Fibroblast of skin of right quadriceps (primary cell): ENCODE measurements around the gene FNDC3B.

Experiments
- DNase-seq: peaks from one replicate; pipeline ENCODE4 v3.0.0-alpha.2; 2013

The FNDC3B gene

GRCh38 chr3:172195407-172195754 is 156.0 kb downstream of the FNDC3B start:
- DNase-seq = no peak

GRCh38 chr3:172197344-172197743 is 158.0 kb downstream of the FNDC3B start:
- no peak for DNase-seq

- DNase-seq = no peak
These were observed 159.1 kb downstream of the FNDC3B start for GRCh38 chr3:172198428-172198827.

GRCh38 chr3:172199850-172200369 is 160.5 kb downstream of the FNDC3B start:
- DNase-seq = no peak

- peak; percentile 90 for DNase-seq
These were observed 161.9 kb downstream of the FNDC3B start for GRCh38 chr3:172201136-172201869.

- DNase-seq = peak; percentile 90
These were observed 162.5 kb downstream of the FNDC3B start for GRCh38 chr3:172201870-172202236.

- no peak for DNase-seq
These were observed 163.4 kb downstream of the FNDC3B start for GRCh38 chr3:172202797-172203196.

- no peak for DNase-seq
These were observed 164.3 kb downstream of the FNDC3B start for GRCh38 chr3:172203522-172204258.

- DNase-seq = no peak
These were observed 165.3 kb downstream of the FNDC3B start for GRCh38 chr3:172204716-172205115.

- no peak for DNase-seq
These were observed 169.4 kb downstream of the FNDC3B start for GRCh38 chr3:172208586-172209332.

- no peak for DNase-seq
These were observed 170.2 kb downstream of the FNDC3B start for GRCh38 chr3:172209333-172210321.

- no peak for DNase-seq
These were observed 171.0 kb downstream of the FNDC3B start for GRCh38 chr3:172210355-172210754.

GRCh38 chr3:172211123-172211522 is 171.7 kb downstream of the FNDC3B start:
- DNase-seq = no peak

- DNase-seq = no peak
These were observed 173.8 kb downstream of the FNDC3B start for GRCh38 chr3:172213200-172213599.

GRCh38 chr3:172213904-172214303 is 174.5 kb downstream of the FNDC3B start:
- no peak for DNase-seq

- DNase-seq = no peak
These were observed 176.9 kb downstream of the FNDC3B start for GRCh38 chr3:172216267-172216666.

GRCh38 chr3:172216911-172217310 is 177.5 kb downstream of the FNDC3B start:
- DNase-seq = no peak

- no peak for DNase-seq
These were observed 178.5 kb downstream of the FNDC3B start for GRCh38 chr3:172217877-172218276.

- DNase-seq = no peak
These were observed 179.3 kb downstream of the FNDC3B start for GRCh38 chr3:172218350-172219323.

GRCh38 chr3:172219750-172220149 is 180.4 kb downstream of the FNDC3B start:
- DNase-seq = no peak

- peak; percentile 90 for DNase-seq
These were observed 182.2 kb downstream of the FNDC3B start for GRCh38 chr3:172221547-172221946.
